Measurements from ENCODE around the gene BCL2.

DNA sequence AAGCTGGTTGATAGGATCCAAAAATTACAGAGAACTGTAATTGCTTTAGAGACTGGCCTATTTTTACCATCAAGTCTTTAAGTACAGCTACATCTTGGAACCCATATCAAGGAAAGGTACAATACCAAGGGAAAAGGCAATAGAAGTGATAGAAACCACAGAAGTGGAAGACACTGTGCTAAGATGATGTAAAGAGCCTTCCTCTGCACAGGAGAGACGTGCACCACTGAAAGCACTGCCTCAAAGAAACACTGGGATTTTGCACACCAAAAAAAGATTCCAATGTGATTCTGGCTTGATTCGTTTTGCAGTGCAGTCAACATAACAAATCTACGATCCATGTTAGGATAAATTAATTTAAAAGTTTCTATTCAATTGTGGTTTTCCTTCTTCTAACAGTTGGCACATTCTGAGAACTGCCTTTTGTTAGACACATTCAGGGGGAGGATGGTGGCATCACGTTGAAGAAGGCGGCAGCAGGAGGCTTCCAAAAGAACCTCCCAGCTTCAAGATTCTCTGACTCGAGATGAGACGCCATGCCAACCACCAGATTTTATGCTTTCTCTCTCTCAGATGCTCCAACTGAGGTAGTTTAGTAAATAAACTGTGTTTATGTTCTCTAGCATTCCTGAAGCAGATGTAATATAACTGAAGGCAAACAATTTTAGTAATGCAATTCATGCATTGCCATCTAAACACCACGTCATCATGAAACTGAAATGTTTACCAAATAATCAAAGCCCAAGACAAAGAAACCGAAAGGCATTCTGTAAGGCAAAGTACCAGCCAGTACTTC, 102.9 kb downstream of the BCL2 start:
- TF ChIP-seq, protein P1, sequence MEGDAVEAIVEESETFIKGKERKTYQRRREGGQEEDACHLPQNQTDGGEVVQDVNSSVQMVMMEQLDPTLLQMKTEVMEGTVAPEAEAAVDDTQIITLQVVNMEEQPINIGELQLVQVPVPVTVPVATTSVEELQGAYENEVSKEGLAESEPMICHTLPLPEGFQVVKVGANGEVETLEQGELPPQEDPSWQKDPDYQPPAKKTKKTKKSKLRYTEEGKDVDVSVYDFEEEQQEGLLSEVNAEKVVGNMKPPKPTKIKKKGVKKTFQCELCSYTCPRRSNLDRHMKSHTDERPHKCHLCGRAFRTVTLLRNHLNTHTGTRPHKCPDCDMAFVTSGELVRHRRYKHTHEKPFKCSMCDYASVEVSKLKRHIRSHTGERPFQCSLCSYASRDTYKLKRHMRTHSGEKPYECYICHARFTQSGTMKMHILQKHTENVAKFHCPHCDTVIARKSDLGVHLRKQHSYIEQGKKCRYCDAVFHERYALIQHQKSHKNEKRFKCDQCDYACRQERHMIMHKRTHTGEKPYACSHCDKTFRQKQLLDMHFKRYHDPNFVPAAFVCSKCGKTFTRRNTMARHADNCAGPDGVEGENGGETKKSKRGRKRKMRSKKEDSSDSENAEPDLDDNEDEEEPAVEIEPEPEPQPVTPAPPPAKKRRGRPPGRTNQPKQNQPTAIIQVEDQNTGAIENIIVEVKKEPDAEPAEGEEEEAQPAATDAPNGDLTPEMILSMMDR (conservative IDR thresholded peaks at IDR 0.05; ENCODE audit: low read depth, low read length), result no peak
- TF ChIP-seq EZH2 (IDR thresholded peaks at IDR 0.05; ENCODE audit: low read length, unreplicated experiment) (no peak), EZH2phosphoT487 (IDR thresholded peaks at IDR 0.05; ENCODE audit: borderline replicate concordance, low read length) (no peak)
